ENCODE results near the gene SPEN. TPM values are rescaled to one million over a fixed set of nuclear protein-coding genes. Genes with fewer than 3 reads are reported as not detected.
A peak's percentile ranks its signal among the peaks of the same experiment; 100 is the strongest.

Gene SPEN
- total RNA-seq, 1 donor from 2014 or later = 35.0 TPM

DNA sequence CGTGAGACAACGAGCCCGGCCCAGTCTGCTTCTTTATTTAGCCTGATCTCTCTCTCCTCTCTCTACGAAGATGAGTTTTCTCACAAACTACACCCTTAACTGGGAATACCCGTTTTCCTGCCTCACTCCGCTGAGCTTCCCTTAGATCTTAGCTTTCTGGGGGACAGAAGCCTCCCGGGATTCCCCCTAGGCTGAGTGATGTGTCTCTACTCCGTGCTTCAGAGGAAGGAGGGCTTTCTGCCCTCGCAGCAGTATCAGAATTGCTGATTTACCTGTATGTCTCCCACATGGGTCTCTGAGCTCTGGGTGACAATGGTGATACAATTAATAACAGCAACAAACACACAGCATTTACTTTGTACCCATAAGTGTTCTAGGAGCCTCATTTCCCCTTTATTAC is 127.3 kb downstream of the SPEN start:
- Histone ChIP-seq H3K36me3 (ENCODE audit: insufficient read depth, low read length) (peaks cover 12% of the 10 kb centered on the region), H3K9me3 (ENCODE audit: insufficient read depth, low read depth, low read length) (no peaks in the 10 kb centered on the region), H3K4me3 (ENCODE audit: insufficient read depth, low read depth, low read length) (peak overlapping the region; percentile 70), H3K4me2 (ENCODE audit: low read length) (peak overlapping the region; percentile 89), H3K9ac (ENCODE audit: low read length) (peak overlapping the region; percentile 87), H2AFZ (ENCODE audit: low read depth, low read length) (no peak overlapping the region), H3K27me3 (ENCODE audit: insufficient read depth, low read length) (no peaks in the 10 kb centered on the region), H3K4me1 (ENCODE audit: insufficient read depth, low read length) (peaks cover 4% of the 10 kb centered on the region), H3K27ac (ENCODE audit: low read depth, low read length) (peak overlapping the region; percentile 88), H3K79me2 (ENCODE audit: insufficient read depth, low read length) (peaks cover 53% of the 10 kb centered on the region), H4K20me1 (ENCODE audit: insufficient read depth, low read length) (peaks cover 36% of the 10 kb centered on the region)
- Mint-ChIP-seq H3K4me1 (ENCODE audit: low read depth, unreplicated experiment) (no peaks in the 10 kb centered on the region), H3K4me3 (ENCODE audit: unreplicated experiment) (peak overlapping the region; percentile 94), H3K27ac (ENCODE audit: unreplicated experiment) (peak overlapping the region; percentile 53), H3K9me3 (ENCODE audit: unreplicated experiment) (no peaks in the 10 kb centered on the region), H3K27me3 (ENCODE audit: low read depth, unreplicated experiment) (no peaks in the 10 kb centered on the region), H3K36me3 (ENCODE audit: low read depth, unreplicated experiment) (peaks cover 7% of the 10 kb centered on the region)
- TF ChIP-seq, protein P1, sequence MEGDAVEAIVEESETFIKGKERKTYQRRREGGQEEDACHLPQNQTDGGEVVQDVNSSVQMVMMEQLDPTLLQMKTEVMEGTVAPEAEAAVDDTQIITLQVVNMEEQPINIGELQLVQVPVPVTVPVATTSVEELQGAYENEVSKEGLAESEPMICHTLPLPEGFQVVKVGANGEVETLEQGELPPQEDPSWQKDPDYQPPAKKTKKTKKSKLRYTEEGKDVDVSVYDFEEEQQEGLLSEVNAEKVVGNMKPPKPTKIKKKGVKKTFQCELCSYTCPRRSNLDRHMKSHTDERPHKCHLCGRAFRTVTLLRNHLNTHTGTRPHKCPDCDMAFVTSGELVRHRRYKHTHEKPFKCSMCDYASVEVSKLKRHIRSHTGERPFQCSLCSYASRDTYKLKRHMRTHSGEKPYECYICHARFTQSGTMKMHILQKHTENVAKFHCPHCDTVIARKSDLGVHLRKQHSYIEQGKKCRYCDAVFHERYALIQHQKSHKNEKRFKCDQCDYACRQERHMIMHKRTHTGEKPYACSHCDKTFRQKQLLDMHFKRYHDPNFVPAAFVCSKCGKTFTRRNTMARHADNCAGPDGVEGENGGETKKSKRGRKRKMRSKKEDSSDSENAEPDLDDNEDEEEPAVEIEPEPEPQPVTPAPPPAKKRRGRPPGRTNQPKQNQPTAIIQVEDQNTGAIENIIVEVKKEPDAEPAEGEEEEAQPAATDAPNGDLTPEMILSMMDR (IDR thresholded peaks at IDR 0.05; ENCODE audit: insufficient read depth, low read depth, low read length) = no peak
- TF ChIP-seq EZH2 (IDR thresholded peaks at IDR 0.05; ENCODE audit: insufficient read depth, low read length) = no peak
- FAIRE-seq (no peak), DNase-seq (ENCODE audit: low read depth) (no peak)

DNA sequence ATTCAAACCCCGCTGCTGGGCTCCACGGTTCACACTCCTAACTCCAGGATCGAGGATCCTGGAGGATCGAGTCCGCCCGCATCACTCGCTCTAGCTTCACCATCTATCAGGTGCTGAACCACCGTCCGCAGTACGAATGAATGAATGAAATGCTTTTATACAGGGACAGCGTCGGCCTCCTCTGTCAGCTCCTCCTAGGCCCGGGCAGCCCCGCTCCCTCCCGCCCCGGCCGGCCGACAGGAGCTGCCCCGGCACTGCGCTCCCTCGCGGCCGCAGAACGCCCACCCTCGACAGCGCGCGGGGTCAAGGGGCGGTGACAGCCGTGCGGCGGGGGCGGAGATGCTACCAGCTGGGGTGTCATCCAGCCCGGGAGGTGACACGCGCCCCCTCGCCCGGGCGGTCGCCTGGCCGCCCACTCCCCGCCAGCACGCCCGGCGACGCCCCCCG is 127.9 kb downstream of the SPEN start:
- peak overlapping the region; percentile 89 for H3K4me2 ChIP-seq (ENCODE audit: low read length)
- peaks cover 10% of the 10 kb centered on the region for H3K36me3 ChIP-seq (ENCODE audit: insufficient read depth, low read length)
- H3K27me3 Mint-ChIP-seq (ENCODE audit: low read depth, unreplicated experiment) = no peaks in the 10 kb centered on the region
- peaks cover 36% of the 10 kb centered on the region for H4K20me1 ChIP-seq (ENCODE audit: insufficient read depth, low read length)
- peaks cover 49% of the 10 kb centered on the region for H3K79me2 ChIP-seq (ENCODE audit: insufficient read depth, low read length)
- peak overlapping the region; percentile 58 for H3K27ac Mint-ChIP-seq (ENCODE audit: unreplicated experiment)
- peaks cover 4% of the 10 kb centered on the region for H3K4me1 ChIP-seq (ENCODE audit: insufficient read depth, low read length)
- no peaks in the 10 kb centered on the region for H3K27me3 ChIP-seq (ENCODE audit: insufficient read depth, low read length)
- peak overlapping the region; percentile 88 for H3K27ac ChIP-seq (ENCODE audit: low read depth, low read length)
- TF ChIP-seq, protein P1 (IDR thresholded peaks at IDR 0.05; ENCODE audit: insufficient read depth, low read depth, low read length) = no peak
- no peak for TF ChIP-seq EZH2 (IDR thresholded peaks at IDR 0.05; ENCODE audit: insufficient read depth, low read length)
- DNase-seq (ENCODE audit: low read depth) = peak; percentile 32
- H3K4me3 ChIP-seq (ENCODE audit: insufficient read depth, low read depth, low read length) = peak overlapping the region; percentile 70
- FAIRE-seq = no peak
- H3K36me3 Mint-ChIP-seq (ENCODE audit: low read depth, unreplicated experiment) = peaks cover 5% of the 10 kb centered on the region
- no peaks in the 10 kb centered on the region for H3K9me3 ChIP-seq (ENCODE audit: insufficient read depth, low read depth, low read length)
- H3K4me3 Mint-ChIP-seq (ENCODE audit: unreplicated experiment) = peak overlapping the region; percentile 94
- H3K9me3 Mint-ChIP-seq (ENCODE audit: unreplicated experiment) = no peaks in the 10 kb centered on the region
- peak overlapping the region; percentile 58 for H2AFZ ChIP-seq (ENCODE audit: low read depth, low read length)
- peak overlapping the region; percentile 87 for H3K9ac ChIP-seq (ENCODE audit: low read length)
- H3K4me1 Mint-ChIP-seq (ENCODE audit: low read depth, unreplicated experiment) = no peaks in the 10 kb centered on the region

All from astrocyte (in vitro differentiated cells and primary cell).